HG03159 (cell line): ENCODE results near the gene METTL1.
A peak's percentile ranks its signal among the peaks of the same experiment; 100 is the strongest.
"Not testable (repeated sequence)": the region's sequence is repeated elsewhere in the genome, so short reads cannot be mapped to it uniquely, and the experiment has no call there.

ENCODE experiments used
- ATAC-seq: cut with Tn5 transposase; IDR thresholded peaks from one replicate; pipeline ENCODE4 v1.9.1; 2021; ENCODE audit warnings: mild to moderate bottlenecking, moderate library complexity; ENCODE audit not compliant: unreplicated experiment

Gene METTL1

DNA sequence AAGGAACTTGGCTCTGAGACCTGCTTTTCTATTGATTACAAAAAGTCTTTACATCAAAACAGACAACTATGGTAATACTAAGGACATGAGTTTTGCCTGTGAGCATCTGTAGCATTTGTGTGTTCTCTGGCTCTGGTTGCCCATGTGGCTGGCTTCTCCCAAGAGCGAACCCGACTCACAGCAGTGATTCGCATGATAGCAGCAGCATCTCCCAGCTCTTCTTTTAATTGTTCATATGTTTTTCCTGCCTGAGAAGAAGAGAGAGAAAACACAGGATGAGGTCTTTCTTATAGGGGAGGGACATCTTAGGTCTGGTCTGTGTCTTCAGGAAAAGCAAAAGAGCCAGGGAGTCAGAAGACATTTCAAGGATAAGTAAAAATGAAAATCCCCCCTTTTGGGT lies 29.1 kb upstream of the METTL1 start:
- ATAC-seq = no peak

GRCh38 chr12:57797933-57798332 lies 26.0 kb upstream of the METTL1 start:
- ATAC-seq = no peak

GRCh38 chr12:57796996-57797395 lies 25.1 kb upstream of the METTL1 start:
- ATAC-seq = no peak

GRCh38 chr12:57795354-57795753 lies 23.4 kb upstream of the METTL1 start:
- ATAC-seq = no peak

DNA sequence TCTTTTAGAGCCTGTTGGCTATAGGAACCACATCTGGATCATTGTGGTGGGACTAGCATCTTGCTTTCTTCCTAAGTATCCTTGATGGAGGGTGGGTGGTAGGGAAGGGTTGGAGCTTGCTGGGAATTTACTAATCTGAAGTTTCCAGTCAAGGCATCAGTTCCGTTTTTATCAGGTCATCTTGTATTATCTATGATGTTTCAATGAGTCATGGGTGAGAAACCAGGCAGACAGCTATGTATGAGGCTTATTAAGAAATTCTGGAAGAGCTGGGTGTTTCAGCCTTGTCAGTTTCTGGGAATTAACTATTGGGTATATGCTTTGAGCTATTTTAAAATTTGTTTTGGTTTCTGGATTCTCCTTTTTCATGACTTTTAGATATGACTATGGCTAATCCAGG lies 22.0 kb upstream of the METTL1 start:
- ATAC-seq = no peak

DNA sequence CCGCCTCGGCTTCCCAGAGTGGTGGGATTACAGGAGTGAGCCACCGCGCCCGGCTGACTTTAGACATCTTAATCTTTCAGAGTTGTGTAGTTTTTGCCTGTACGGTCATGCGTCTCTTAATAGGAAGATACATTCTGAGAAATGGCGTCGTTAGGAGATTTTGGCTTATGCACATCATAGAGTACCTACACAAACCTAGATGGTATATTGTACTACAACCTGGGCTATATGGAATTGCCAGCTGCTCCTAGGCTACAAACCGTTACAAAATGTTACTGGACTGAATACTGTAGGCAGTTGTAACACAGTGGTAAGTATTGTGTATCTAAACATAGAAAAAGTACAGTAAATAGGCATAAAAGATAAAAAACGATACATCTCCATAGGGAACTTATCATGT lies 12.0 kb upstream of the METTL1 start:
- ATAC-seq = no peak

DNA sequence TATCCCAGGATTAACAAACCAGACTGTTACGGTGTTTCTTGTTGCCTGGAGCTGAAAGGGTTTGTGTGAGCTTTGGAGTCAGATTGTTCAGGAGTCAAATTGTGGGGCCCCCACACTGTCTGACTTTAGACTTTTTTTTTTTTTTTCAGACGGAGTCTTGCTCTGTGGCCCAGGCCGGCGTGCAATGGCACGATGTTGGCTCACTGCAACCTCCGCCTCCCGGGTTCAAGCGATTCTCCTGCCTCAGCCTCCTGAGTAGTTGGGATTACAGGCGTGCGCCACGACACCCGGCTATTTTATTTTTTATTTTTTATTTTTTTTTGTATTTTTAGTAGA lies 11.5 kb upstream of the METTL1 start:
- no peak for ATAC-seq

- ATAC-seq = peak; percentile 78
These were observed 10.9 kb upstream of the METTL1 start, which contains the start of gene TSFM for GRCh38 chr12:57782608-57783465. Gene TSFM, plus strand, starts transcription at chr12:57782787. Its CDS starts 15 bp downstream, at chr12:57782802.

DNA sequence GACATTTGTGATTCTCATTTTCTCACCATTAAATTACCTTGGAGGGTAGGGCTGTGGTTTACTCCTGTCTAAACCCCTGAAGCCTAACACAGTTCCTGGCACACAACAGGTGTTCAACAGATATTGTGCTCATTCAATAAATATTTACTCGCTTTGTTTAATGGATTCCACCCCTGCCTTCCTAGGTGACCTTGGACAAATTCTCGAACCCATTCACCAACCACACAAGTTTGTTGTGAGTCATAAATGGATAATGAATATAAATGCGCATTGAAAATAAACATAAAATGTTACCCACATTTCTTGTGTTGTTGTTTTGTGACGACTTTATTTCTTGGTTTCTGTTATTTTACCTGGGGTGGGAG lies 10.3 kb upstream of the METTL1 start:
- ATAC-seq = peak; percentile 11

DNA sequence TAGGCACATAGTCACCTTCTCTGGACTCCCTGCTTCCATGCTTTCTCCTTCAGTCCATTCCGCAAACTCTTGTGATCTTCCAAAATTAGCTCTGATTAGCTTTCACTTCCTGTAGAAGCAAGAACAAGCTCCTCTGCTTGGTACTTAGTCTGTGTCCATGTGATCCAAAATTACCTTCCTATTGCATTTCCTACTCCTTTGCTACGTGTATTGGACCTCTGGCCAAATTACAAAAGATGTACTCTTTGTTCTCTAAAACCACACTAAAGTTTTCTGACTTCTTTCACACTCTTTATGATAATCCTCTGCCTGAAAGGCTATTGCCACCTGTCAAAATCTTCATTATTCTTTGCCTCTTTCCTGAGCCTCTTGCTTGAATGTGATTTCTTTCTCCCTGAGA lies 9.9 kb upstream of the METTL1 start:
- no peak for ATAC-seq

GRCh38 chr12:57781244-57781643 lies 9.3 kb upstream of the METTL1 start:
- ATAC-seq = no peak

DNA sequence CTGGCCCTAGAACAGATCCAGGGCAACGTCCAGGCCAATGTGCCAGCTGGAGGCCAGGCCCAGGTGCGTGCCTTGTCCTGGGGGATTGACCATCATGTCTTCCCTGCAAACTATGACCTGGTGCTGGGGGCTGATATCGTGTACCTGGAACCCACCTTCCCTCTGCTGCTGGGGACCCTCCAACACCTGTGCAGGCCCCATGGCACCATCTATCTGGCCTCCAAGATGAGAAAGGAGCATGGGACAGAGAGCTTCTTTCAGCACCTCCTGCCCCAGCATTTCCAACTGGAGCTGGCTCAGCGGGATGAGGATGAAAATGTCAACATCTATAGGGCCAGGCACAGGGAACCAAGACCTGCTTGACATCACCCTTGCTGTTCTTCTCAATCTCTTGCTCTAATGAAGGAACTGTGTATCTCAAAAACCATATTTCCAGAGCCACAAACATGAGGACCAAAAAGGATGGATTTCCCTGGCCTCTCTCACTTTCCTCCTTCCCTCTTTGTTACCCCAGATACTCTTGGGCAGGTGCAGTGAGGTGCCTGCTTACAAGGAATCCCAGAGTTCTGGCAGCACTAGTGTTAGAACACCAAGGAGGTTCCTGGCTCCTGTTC lies 8.5 kb upstream of the METTL1 start:
- no peak for ATAC-seq

DNA sequence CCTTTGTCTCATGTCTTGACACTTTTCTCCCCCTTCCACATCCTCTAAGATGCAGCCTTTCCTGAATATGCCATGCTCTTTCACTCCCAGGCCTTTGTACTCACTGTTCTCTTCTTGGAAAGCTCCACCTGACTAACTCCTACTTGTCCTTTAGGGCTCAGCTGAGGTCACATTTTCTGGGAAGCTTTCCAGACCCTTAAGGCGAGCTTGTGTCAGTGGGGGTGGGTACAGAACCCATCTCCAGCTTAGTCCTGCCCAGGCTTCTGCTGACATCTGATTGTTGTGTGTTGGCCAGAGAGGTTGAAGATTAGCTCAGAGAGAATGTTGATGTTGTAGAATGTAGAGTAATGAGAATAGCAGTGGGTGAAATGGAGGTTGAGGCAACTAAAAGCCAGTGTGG lies 7.8 kb upstream of the METTL1 start:
- no peak for ATAC-seq

- ATAC-seq = no peak
These were observed 6.0 kb upstream of the METTL1 start for GRCh38 chr12:57777911-57778310.

- ATAC-seq = no peak
These were observed 5.5 kb upstream of the METTL1 start for GRCh38 chr12:57777367-57777766.

DNA sequence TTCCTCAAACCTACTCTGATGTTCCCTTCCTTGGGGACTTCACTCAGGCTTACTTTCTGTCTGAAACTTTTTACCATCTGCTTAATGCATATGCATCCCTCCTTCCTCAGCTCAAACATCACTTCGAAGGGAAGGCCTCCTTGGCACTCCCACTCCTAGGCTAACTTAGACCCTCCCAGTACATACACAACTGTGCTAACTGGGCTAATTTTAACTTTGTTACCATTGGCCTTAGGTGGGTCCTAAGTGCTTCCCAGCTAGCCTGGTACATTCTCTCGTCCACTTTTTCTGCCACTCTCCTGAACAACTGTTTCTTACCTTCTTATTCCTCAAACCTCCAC lies 4.3 kb upstream of the METTL1 start:
- no peak for ATAC-seq

- ATAC-seq = no peak
These were observed 3.8 kb upstream of the METTL1 start for GRCh38 chr12:57775563-57776246.

GRCh38 chr12:57775044-57775443 lies 3.1 kb upstream of the METTL1 start:
- no peak for ATAC-seq

DNA sequence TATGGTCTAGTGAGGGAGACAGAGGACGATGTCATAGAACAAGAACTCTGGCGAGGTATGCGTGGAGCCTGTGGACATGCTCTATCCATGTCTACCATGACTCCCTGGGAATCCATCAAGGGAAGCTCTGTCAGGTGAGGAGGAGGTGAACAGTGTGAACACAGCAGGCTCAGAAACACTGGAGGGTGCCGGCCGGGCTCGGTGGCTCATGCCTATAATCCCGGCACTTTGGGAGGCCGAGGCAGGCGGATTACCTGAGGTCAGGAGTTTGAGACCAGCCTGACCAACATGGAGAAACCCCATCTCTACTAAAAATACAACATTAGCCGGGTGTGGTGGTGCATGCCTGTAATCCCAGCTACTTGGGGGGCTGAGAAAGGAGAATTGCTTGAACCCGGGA lies 2.7 kb upstream of the METTL1 start:
- not testable (repeated sequence) for ATAC-seq

DNA sequence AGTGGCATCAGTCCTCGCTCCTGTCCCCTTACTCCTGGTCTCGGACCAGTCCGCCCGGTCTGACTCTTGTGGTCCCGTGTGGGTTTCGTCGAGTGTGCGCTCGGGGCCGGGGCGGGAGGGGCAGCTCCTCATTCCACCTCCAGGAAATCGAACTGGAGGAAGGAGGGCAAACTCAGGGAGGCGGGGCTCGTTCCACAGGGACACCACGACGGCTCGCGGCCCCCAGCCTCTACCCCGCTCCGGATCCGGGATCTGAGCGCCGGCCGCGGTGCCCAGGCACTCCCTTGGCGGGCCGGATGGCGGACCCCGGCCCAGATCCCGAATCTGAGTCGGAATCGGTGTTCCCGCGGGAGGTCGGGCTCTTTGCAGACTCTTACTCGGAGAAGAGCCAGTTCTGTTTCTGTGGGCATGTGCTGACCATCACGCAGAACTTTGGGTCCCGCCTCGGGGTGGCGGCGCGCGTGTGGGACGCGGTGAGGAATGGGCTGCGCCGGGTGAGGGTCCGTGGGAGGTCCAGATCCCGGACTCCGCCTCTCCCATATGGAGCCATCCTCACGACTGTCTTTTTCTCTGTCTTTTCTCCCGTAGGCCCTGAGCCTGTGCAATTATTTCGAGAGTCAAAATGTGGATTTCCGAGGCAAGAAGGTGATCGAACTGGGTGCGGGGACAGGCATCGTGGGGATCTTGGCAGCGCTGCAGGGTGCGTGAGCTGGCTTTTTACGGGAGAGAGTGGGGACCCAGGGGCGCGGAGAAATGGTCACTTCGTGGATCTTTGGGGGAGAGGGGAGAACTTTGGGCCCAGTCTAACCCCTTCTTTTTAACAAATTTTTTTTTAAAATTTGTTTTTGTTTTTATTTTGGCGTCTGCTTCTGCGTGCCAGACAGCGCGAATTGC lies 771 bp upstream of the METTL1 start, which contains the start of gene EEF1AKMT3:
Gene EEF1AKMT3, plus strand, starts transcription at position 186 of the 894 bp plus-strand sequence. Its CDS starts 111 bp downstream, at position 297.
- ATAC-seq = peak; percentile 3
